ENCODE measurements around the gene PLPP2.

DNA sequence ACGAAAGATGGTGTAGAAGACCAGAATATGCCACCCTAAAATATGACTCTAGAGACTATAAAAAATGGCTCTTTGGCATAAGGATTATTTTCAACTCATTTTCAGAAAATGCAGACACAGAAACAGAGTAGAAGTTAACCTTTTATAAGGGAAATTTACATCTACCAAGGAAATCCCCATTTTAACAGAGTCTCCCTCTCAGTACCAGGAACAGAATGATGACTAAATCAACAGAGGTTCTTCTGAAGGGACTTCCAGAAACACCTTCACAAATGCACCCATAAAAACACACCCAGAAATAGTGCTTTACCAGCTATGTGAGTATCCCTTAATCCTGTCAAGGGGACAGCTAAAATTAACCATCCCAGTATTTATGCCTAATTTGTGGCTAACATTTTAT, 29.1 kb downstream of the PLPP2 start:
- TF ChIP-seq, protein P1, sequence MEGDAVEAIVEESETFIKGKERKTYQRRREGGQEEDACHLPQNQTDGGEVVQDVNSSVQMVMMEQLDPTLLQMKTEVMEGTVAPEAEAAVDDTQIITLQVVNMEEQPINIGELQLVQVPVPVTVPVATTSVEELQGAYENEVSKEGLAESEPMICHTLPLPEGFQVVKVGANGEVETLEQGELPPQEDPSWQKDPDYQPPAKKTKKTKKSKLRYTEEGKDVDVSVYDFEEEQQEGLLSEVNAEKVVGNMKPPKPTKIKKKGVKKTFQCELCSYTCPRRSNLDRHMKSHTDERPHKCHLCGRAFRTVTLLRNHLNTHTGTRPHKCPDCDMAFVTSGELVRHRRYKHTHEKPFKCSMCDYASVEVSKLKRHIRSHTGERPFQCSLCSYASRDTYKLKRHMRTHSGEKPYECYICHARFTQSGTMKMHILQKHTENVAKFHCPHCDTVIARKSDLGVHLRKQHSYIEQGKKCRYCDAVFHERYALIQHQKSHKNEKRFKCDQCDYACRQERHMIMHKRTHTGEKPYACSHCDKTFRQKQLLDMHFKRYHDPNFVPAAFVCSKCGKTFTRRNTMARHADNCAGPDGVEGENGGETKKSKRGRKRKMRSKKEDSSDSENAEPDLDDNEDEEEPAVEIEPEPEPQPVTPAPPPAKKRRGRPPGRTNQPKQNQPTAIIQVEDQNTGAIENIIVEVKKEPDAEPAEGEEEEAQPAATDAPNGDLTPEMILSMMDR (IDR thresholded peaks at IDR 0.05; ENCODE audit: low read depth, low read length), result no peak
- TF ChIP-seq POLR2A (IDR thresholded peaks at IDR 0.05; ENCODE audit: extremely low read depth, insufficient read length) (no peak), MYC (IDR thresholded peaks at IDR 0.05; ENCODE audit: low read depth, low read length) (no peak)
- TF ChIP-seq, protein P2, sequence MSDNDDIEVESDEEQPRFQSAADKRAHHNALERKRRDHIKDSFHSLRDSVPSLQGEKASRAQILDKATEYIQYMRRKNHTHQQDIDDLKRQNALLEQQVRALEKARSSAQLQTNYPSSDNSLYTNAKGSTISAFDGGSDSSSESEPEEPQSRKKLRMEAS (IDR thresholded peaks at IDR 0.05; ENCODE audit: low read depth, low read length), result no peak

All from NB4 (cell line).